ENCODE data around the gene DIS3L2.

Gene DIS3L2

DNA sequence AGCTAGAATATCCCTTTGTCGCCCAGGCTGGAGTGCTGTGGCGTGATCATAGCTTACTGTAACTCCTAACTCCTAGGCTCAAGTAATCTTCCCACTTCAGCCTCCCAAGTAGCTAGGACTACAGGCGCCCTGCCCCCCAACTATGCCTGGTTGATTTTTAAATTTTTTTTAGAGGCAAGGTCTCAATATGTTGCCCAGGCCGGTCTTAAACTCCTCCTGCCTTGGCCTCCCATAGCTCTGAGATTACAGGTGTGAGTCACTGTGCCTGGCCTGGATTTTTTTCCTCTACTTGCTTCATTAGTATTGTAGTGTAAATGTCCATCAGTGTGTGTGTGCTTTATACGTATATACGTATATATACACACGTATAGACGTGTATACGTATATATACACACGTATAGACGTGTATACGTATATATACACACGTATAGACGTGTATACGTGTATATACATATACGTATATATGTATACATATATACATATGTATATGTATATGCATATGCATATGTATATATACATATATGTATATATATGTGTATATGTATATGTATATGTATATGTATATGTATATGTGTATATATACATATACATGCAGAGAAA lies 124.4 kb downstream of the DIS3L2 start:
- H3K27me3 ChIP-seq (ENCODE audit: insufficient read depth, poor library complexity, severe bottlenecking) = no peaks in the 10 kb centered on the region
- no peak for ATAC-seq (ENCODE audit: low read depth)
- no peaks in the 10 kb centered on the region for H3K9me3 ChIP-seq (ENCODE audit: severe bottlenecking)
- no peak for DNase-seq (ENCODE audit: low spot score)
- no peaks in the 10 kb centered on the region for H3K4me1 ChIP-seq (ENCODE audit: insufficient read depth, poor library complexity, severe bottlenecking)
- H3K4me3 ChIP-seq (ENCODE audit: severe bottlenecking) = no peak overlapping the region
- 0 out of 2 replicates have a peak, but pooled peaks cover 5% of the 10 kb centered on the region for H3K36me3 ChIP-seq (ENCODE audit: low read depth)
- no peak for TF ChIP-seq CTCF (IDR thresholded peaks at IDR 0.05; ENCODE audit: poor library complexity, severe bottlenecking)
- no peak overlapping the region for H3K27ac ChIP-seq (ENCODE audit: poor library complexity, severe bottlenecking)

- Histone ChIP-seq H3K4me3 (ENCODE audit: severe bottlenecking) (no peak overlapping the region), H3K4me1 (ENCODE audit: insufficient read depth, poor library complexity, severe bottlenecking) (no peaks in the 10 kb centered on the region), H3K27ac (ENCODE audit: poor library complexity, severe bottlenecking) (no peak overlapping the region), H3K27me3 (ENCODE audit: insufficient read depth, poor library complexity, severe bottlenecking) (no peaks in the 10 kb centered on the region), H3K36me3 (ENCODE audit: low read depth) (0 out of 2 replicates have a peak, but pooled peaks cover 5% of the 10 kb centered on the region), H3K9me3 (ENCODE audit: severe bottlenecking) (no peaks in the 10 kb centered on the region)
- ATAC-seq (ENCODE audit: low read depth) = no peak
- DNase-seq (ENCODE audit: low spot score) = no peak
- no peak for TF ChIP-seq CTCF (IDR thresholded peaks at IDR 0.05; ENCODE audit: poor library complexity, severe bottlenecking)
These were observed 127.3 kb downstream of the DIS3L2 start for GRCh38 chr2:232088771-232089170.

GRCh38 chr2:232094201-232094600 lies 132.7 kb downstream of the DIS3L2 start:
- no peak for DNase-seq (ENCODE audit: low spot score)
- Histone ChIP-seq H3K9me3 (ENCODE audit: severe bottlenecking) (peaks cover 2% of the 10 kb centered on the region), H3K27me3 (ENCODE audit: insufficient read depth, poor library complexity, severe bottlenecking) (no peaks in the 10 kb centered on the region), H3K36me3 (ENCODE audit: low read depth) (no peaks in the 10 kb centered on the region), H3K4me1 (ENCODE audit: insufficient read depth, poor library complexity, severe bottlenecking) (no peaks in the 10 kb centered on the region), H3K27ac (ENCODE audit: poor library complexity, severe bottlenecking) (no peak overlapping the region), H3K4me3 (ENCODE audit: severe bottlenecking) (no peak overlapping the region)
- no peak for TF ChIP-seq CTCF (IDR thresholded peaks at IDR 0.05; ENCODE audit: poor library complexity, severe bottlenecking)
- no peak for ATAC-seq (ENCODE audit: low read depth)

DNA sequence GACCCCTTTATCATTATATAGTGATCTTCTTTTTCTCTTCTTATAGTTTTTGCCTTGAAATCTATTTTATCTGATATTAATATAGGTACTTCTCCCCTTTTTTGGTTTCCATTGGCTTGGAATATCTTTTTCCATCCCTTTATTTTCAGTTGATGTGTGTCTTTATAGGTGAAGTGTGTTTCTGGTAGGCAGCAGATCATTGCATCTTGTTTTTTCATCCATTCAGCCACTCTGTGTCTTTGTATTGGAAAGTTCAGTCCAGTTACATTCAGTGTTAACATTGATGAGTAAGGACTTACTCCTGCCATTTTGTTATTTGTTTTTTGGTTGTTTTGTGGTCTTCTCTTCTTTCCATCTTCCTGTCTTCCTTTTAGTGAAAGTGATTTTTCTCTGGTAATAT lies 133.4 kb downstream of the DIS3L2 start:
- no peak for DNase-seq (ENCODE audit: low spot score)
- H3K9me3 ChIP-seq (ENCODE audit: severe bottlenecking) = peaks cover 2% of the 10 kb centered on the region

More for the DNA sequence above, 133.4 kb downstream of the DIS3L2 start:
- ATAC-seq (ENCODE audit: low read depth) = no peak
- TF ChIP-seq CTCF (IDR thresholded peaks at IDR 0.05; ENCODE audit: poor library complexity, severe bottlenecking) = no peak
- Histone ChIP-seq H3K27ac (ENCODE audit: poor library complexity, severe bottlenecking) (no peak overlapping the region), H3K36me3 (ENCODE audit: low read depth) (no peaks in the 10 kb centered on the region), H3K4me3 (ENCODE audit: severe bottlenecking) (no peak overlapping the region), H3K27me3 (ENCODE audit: insufficient read depth, poor library complexity, severe bottlenecking) (no peaks in the 10 kb centered on the region), H3K4me1 (ENCODE audit: insufficient read depth, poor library complexity, severe bottlenecking) (no peaks in the 10 kb centered on the region)
